Esophagus (tissue), 2 donors: ENCODE data around the gene SNX13. TPM values are rescaled to one million over a fixed set of nuclear protein-coding genes. Genes with fewer than 3 reads are reported as not detected.
A peak's percentile ranks its signal among the peaks of the same experiment; 100 is the strongest.

Source experiments
- H3K27ac ChIP-seq, 2 donors: one replicate each; pipeline ENCODE4 v1.5.1; 2013; ENCODE audit warnings: low read depth in 2 of 2, mild to moderate bottlenecking in 2 of 2, inconsistent platforms in 1 of 2, low read length in 1 of 2, moderate library complexity in 1 of 2
- H3K27me3 ChIP-seq, 2 donors: one replicate each; pipeline ENCODE4 v1.6.1; 2013; ENCODE audit warnings: low read length in 2 of 2, control low read depth in 1 of 2, mild to moderate bottlenecking in 1 of 2; ENCODE audit not compliant: insufficient read depth in 2 of 2, control insufficient read depth in 1 of 2
- H3K36me3 ChIP-seq, 2 donors: one replicate each; pipeline ENCODE4 v1.6.1; 2013; ENCODE audit warnings: low read length in 1 of 2; ENCODE audit not compliant: control insufficient read depth in 2 of 2, insufficient read depth in 2 of 2
- H3K4me1 ChIP-seq, 2 donors: one replicate each; pipeline ENCODE4 v1.6.1; 2013; ENCODE audit warnings: low read length in 1 of 2; ENCODE audit not compliant: control insufficient read depth in 2 of 2, insufficient read depth in 2 of 2
- H3K4me3 ChIP-seq, 2 donors: one replicate each; pipeline ENCODE4 v1.5.1; 2013; ENCODE audit warnings: low read length in 2 of 2, mild to moderate bottlenecking in 2 of 2, low read depth in 1 of 2, moderate library complexity in 1 of 2
- H3K9me3 ChIP-seq, 2 donors: one replicate each; pipeline ENCODE4 v1.6.1; 2013; ENCODE audit warnings: mild to moderate bottlenecking in 2 of 2, low read depth in 1 of 2, low read length in 1 of 2, moderate library complexity in 1 of 2; ENCODE audit not compliant: control insufficient read depth in 2 of 2, insufficient read depth in 1 of 2
- WGBS, 2 donors: extraction: QIAGEN DNeasy Blood & Tissue Kit; methylation state at CpG; one replicate each; pipeline ENCODE4 v1.1.7; 2013; 5-methylcytosine and 5-hydroxymethylcytosine counted together
- polyA plus RNA-seq, 2 donors: library from polyadenylated mRNA; stranded (reverse); fragments of 200-250 nt; gene quantifications; one replicate each; pipeline ENCODE4 v1.2.3, GENCODE V29; 2013
- donor health status: healthy with polysubstance abuse.
- donor health status: Bipolar disorder and iron deficiency.

Gene SNX13
- 1 to 10 TPM; 6.6 to 7.4 TPM for polyA plus RNA-seq

- H3K27ac ChIP-seq, result peak within 1 kb of the TSS; percentile 83 to 89
- 0% methylated on average over 66 of the region's 66 CpGs for WGBS, 2 donors
- H3K9me3 ChIP-seq, result no peaks in the 10 kb centered on the region
- no peaks in the 10 kb centered on the region for H3K27me3 ChIP-seq
- H3K4me3 ChIP-seq, result peak within 1 kb of the TSS; percentile 90 to 96
- H3K36me3 ChIP-seq, result no peaks in the 10 kb centered on the region
- H3K4me1 ChIP-seq, result no peaks in the 10 kb centered on the region
These were observed at the start of gene SNX13 for GRCh38 chr7:17940302-17940883. SNX13 (minus strand) TSS chr7:17940494; CDS start chr7:17940295, 199 bp downstream.

- Histone ChIP-seq H3K4me1 (no peaks in the 10 kb centered on the region), H3K36me3 (no peaks in the 10 kb centered on the region), H3K27ac (no peak overlapping the region), H3K27me3 (no peaks in the 10 kb centered on the region), H3K4me3 (no peak overlapping the region), H3K9me3 (no peaks in the 10 kb centered on the region)
- WGBS, 2 donors, result 87 to 91% methylated on average over 5 of the region's 5 CpGs
These were observed 49.3 kb upstream of the SNX13 start for GRCh38 chr7:17989546-17989945.

GRCh38 chr7:17988858-17989257, 48.6 kb upstream of the SNX13 start:
- Histone ChIP-seq H3K27me3 (no peaks in the 10 kb centered on the region), H3K9me3 (no peaks in the 10 kb centered on the region), H3K4me1 (no peaks in the 10 kb centered on the region), H3K27ac (no peak overlapping the region), H3K36me3 (no peaks in the 10 kb centered on the region), H3K4me3 (no peak overlapping the region)
- 91 to 95% methylated on average over 6 of the region's 6 CpGs for WGBS, 2 donors

- H3K4me3 ChIP-seq, result no peak overlapping the region
- no peaks in the 10 kb centered on the region for H3K27me3 ChIP-seq
- H3K4me1 ChIP-seq, result no peaks in the 10 kb centered on the region
- 86 to 87% methylated on average over 6 of the region's 6 CpGs for WGBS, 2 donors
- no peak overlapping the region for H3K27ac ChIP-seq
- H3K36me3 ChIP-seq, result no peaks in the 10 kb centered on the region
- H3K9me3 ChIP-seq, result no peaks in the 10 kb centered on the region
These were observed 47.8 kb upstream of the SNX13 start for GRCh38 chr7:17988141-17988540.

- H3K4me3 ChIP-seq, result no peak overlapping the region
- 34 to 50% methylated on average over 1 of the region's 1 CpG for WGBS, 2 donors
- H3K9me3 ChIP-seq, result no peaks in the 10 kb centered on the region
- no peak overlapping the region for H3K27ac ChIP-seq
- H3K27me3 ChIP-seq, result no peaks in the 10 kb centered on the region
- no peaks in the 10 kb centered on the region for H3K4me1 ChIP-seq
- no peaks in the 10 kb centered on the region for H3K36me3 ChIP-seq
These were observed 46.6 kb upstream of the SNX13 start for GRCh38 chr7:17986851-17987250.

- Histone ChIP-seq H3K4me3 (no peak overlapping the region), H3K27ac (no peak overlapping the region), H3K4me1 (no peaks in the 10 kb centered on the region), H3K27me3 (no peaks in the 10 kb centered on the region), H3K9me3 (no peaks in the 10 kb centered on the region), H3K36me3 (no peaks in the 10 kb centered on the region)
- WGBS, 2 donors, result 83% methylated on average over 6 of the region's 6 CpGs
These were observed 45.4 kb upstream of the SNX13 start for GRCh38 chr7:17985473-17986239.

GRCh38 chr7:17984288-17984687, 44.0 kb upstream of the SNX13 start:
- no peaks in the 10 kb centered on the region for H3K9me3 ChIP-seq
- H3K36me3 ChIP-seq, result no peaks in the 10 kb centered on the region
- WGBS, 2 donors, result 82 to 85% methylated on average over 1 of the region's 1 CpG
- H3K27me3 ChIP-seq, result no peaks in the 10 kb centered on the region
- H3K4me3 ChIP-seq, result no peak overlapping the region
- H3K4me1 ChIP-seq, result no peaks in the 10 kb centered on the region
- H3K27ac ChIP-seq, result no peak overlapping the region

- Histone ChIP-seq H3K9me3 (no peaks in the 10 kb centered on the region), H3K27ac (no peak overlapping the region), H3K36me3 (no peaks in the 10 kb centered on the region), H3K4me3 (no peak overlapping the region), H3K4me1 (no peaks in the 10 kb centered on the region), H3K27me3 (no peaks in the 10 kb centered on the region)
- WGBS, 2 donors, result 74 to 84% methylated on average over 3 of the region's 3 CpGs
These were observed 43.1 kb upstream of the SNX13 start for GRCh38 chr7:17983221-17984062.

GRCh38 chr7:17976952-17977351, 36.7 kb upstream of the SNX13 start:
- H3K4me3 ChIP-seq, result no peak overlapping the region
- no peaks in the 10 kb centered on the region for H3K9me3 ChIP-seq
- WGBS, 2 donors, result 48 to 49% methylated on average over 2 of the region's 2 CpGs
- no peak overlapping the region for H3K27ac ChIP-seq
- no peaks in the 10 kb centered on the region for H3K27me3 ChIP-seq
- no peaks in the 10 kb centered on the region for H3K36me3 ChIP-seq
- H3K4me1 ChIP-seq, result no peaks in the 10 kb centered on the region
